ENCODE measurements around the gene GINS1.
"Not testable (repeated sequence)": the region's sequence is repeated elsewhere in the genome, so short reads cannot be mapped to it uniquely, and the experiment has no call there.

The GINS1 gene

DNA sequence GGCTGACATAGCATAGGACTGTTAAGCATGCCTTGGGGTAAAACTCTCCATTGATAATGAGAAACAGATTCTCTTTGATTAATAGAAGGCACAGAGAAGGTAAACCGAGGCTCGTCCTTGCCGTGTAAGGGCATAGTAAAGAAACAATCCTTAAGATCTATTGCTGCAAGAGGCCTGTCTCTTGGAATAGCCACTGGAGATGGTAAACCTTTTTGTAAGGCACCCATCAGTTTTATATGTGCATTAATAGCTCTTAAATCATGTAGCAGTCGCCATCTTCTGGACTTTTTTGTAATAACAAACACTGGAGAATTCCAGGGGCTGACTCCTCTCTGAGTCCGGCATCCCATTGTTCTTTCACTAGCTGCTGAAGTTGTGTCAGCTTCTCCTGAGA lies 8.4 kb upstream of the GINS1 start:
- Histone ChIP-seq H3K4me3 (no peak overlapping the region), H3K27ac (no peak overlapping the region)
- TF ChIP-seq, protein P1, sequence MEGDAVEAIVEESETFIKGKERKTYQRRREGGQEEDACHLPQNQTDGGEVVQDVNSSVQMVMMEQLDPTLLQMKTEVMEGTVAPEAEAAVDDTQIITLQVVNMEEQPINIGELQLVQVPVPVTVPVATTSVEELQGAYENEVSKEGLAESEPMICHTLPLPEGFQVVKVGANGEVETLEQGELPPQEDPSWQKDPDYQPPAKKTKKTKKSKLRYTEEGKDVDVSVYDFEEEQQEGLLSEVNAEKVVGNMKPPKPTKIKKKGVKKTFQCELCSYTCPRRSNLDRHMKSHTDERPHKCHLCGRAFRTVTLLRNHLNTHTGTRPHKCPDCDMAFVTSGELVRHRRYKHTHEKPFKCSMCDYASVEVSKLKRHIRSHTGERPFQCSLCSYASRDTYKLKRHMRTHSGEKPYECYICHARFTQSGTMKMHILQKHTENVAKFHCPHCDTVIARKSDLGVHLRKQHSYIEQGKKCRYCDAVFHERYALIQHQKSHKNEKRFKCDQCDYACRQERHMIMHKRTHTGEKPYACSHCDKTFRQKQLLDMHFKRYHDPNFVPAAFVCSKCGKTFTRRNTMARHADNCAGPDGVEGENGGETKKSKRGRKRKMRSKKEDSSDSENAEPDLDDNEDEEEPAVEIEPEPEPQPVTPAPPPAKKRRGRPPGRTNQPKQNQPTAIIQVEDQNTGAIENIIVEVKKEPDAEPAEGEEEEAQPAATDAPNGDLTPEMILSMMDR (IDR thresholded peaks at IDR 0.05) = peak; percentile 40
- DNase-seq (ENCODE audit: low spot score) = no peak

DNA sequence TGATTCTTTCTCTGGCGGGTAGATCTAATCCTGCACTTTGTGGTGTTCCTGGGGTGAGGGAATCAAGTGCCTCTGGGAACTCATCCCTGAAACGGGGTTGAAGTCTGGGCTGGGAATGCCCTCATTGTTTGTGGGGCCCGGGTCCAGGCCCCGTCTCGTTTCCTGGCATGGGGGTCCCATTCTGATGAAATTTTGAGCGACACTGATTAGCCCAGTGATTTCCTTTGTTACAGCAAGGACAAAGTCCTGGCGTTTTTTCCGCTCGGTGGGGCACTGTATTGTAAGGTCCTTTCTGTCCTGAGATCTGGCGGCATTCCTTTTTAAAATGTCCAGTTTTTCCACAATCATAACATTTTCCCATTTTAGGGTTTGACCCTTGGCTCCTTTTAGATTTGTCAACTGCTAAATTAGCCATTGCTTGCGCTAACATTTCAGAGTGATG lies 7.2 kb upstream of the GINS1 start:
- H3K4me3 ChIP-seq; DNase-seq (ENCODE audit: low spot score); H3K27ac ChIP-seq: not testable (repeated sequence)

GRCh38 chr20:25402583-25402982 lies 4.9 kb upstream of the GINS1 start:
- Histone ChIP-seq H3K4me3 (no peak overlapping the region), H3K27ac (no peak overlapping the region)
- TF ChIP-seq, protein P1 (IDR thresholded peaks at IDR 0.05) = no peak
- DNase-seq (ENCODE audit: low spot score) = no peak

DNA sequence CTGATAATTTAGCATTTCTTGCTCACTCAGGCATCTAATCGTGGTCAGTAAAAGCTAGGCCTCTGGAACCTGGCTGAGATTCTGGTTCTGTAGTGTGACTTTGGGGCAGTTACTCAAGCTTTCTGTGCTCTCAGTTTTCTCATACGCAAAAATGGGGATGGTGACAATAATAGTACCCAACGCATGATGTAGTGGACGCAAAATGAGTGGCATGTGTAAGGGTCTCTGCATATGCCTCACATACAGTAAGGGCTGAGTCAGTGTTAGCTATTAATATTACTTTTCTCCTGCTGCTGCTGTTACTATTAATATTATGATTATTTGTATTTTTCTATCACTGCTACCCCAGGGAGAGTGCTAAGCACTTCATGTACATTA lies 686 bp downstream of the GINS1 start:
- DNase-seq (ENCODE audit: low spot score) = no peak

GRCh38 chr20:25408890-25409289 lies 1.4 kb downstream of the GINS1 start:
- no peak for DNase-seq (ENCODE audit: low spot score)
- TF ChIP-seq, protein P1 (IDR thresholded peaks at IDR 0.05) = no peak
- no peak overlapping the region for H3K4me3 ChIP-seq
- H3K27ac ChIP-seq = no peak overlapping the region

More for the DNA sequence above, 686 bp downstream of the GINS1 start:
- Histone ChIP-seq H3K27ac (no peak overlapping the region), H3K4me3 (peak overlapping the region; percentile 78)
- TF ChIP-seq, protein P1 (IDR thresholded peaks at IDR 0.05) = no peak

- DNase-seq (ENCODE audit: low spot score) = no peak
- TF ChIP-seq, protein P1 (IDR thresholded peaks at IDR 0.05) = no peak
- Histone ChIP-seq H3K27ac (no peak overlapping the region), H3K4me3 (no peak overlapping the region)
Measured at GRCh38 chr20:25418776-25419175, 11.3 kb downstream of the GINS1 start.

DNA sequence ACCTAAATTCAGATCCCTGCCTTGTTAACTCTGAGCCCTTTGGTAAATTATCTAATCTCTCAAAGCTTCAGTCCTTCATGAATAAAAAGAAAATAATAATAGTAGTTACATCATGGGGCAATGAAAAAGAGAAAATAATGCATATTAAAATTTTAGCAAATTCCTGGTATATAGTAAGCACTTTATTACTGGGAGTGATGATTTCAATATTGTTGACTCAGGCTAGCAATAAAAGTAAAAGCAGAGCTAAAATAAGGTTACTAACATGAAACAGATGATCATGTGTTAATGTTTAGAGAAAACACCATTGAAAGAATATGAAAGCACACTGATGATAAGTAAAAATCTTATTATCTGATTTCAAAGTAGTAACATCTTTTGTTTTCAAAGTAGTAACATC lies 13.6 kb downstream of the GINS1 start:
- Histone ChIP-seq H3K27ac (no peak overlapping the region), H3K4me3 (no peak overlapping the region)
- TF ChIP-seq, protein P1 (IDR thresholded peaks at IDR 0.05) = no peak
- no peak for DNase-seq (ENCODE audit: low spot score)

DNA sequence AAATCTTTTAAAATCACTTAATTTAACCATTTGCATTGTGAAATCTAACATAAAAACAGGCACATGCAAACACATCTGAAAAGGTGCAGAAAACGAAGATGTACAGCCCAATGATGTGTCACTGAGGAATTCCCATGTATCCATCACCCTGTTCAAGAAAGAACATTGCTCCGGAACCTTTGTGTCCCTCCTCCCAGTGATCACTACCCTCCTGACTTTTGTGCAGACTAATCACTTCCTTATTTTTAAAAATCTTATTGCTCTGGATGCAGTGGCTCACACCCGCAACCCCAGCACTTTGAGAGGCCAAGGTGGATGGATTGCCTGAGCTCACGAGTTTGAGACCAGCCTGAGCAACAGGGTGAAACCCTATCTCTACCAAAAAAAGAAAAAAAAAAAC lies 14.6 kb downstream of the GINS1 start:
- Histone ChIP-seq H3K4me3 (no peak overlapping the region), H3K27ac (no peak overlapping the region)
- TF ChIP-seq, protein P1 (IDR thresholded peaks at IDR 0.05) = no peak
- DNase-seq (ENCODE audit: low spot score) = no peak
